Upper lobe of left lung (tissue), 4 donors: ENCODE measurements around the gene MAP1B.

Source experiments
- CTCF ChIP-seq, 6 experiments: fragments of 450-650 bp in 4 of 6; fragments of 200-600 bp in 2 of 6; sonication (generic) in 2 of 6; IDR thresholded peaks; one replicate each; pipeline ENCODE4 v1.5.1; 2016 to 2019; ENCODE audit warnings: antibody characterized with exemption in 6 of 6
- EP300 ChIP-seq, 4 donors: sonication (generic); formaldehyde crosslinking; IDR thresholded peaks; one replicate each; pipeline ENCODE4 v1.5.1; 2017; ENCODE audit warnings: antibody characterized with exemption in 4 of 4, control low read depth in 2 of 4
- POLR2A ChIP-seq, 4 donors: fragments of 450-650 bp; IDR thresholded peaks; one replicate each; pipeline ENCODE4 v1.5.1; 2016 to 2017; ENCODE audit warnings: antibody characterized with exemption in 4 of 4, mild to moderate bottlenecking in 2 of 4

- TF ChIP-seq POLR2A (IDR thresholded peaks at IDR 0.05), result no peak
- TF ChIP-seq CTCF (IDR thresholded peaks at IDR 0.05), result no peak
- no peak for TF ChIP-seq EP300 (IDR thresholded peaks at IDR 0.05)
Measured at GRCh38 chr5:72107901-72108201, 576 bp downstream of the MAP1B start.
